ENCODE data around the gene DNAAF3.
"Not testable (repeated sequence)": the region's sequence is repeated elsewhere in the genome, so short reads cannot be mapped to it uniquely, and the experiment has no call there.

Gene DNAAF3

GRCh38 chr19:55158848-55159749, 7.3 kb downstream of the DNAAF3 start:
- ATAC-seq (ENCODE audit: low read depth) (peak; percentile 55), DNase-seq (ENCODE audit: low spot score) (no peak)
- TF ChIP-seq CTCF (IDR thresholded peaks at IDR 0.05; ENCODE audit: poor library complexity, severe bottlenecking), result no peak
- no peaks in the 10 kb centered on the region for H3K27me3 ChIP-seq (ENCODE audit: insufficient read depth, poor library complexity, severe bottlenecking)
- H3K36me3 ChIP-seq (ENCODE audit: low read depth), result no peaks in the 10 kb centered on the region
- H3K27ac ChIP-seq (ENCODE audit: poor library complexity, severe bottlenecking), result peak overlapping the region; percentile 67
- H3K4me1 ChIP-seq (ENCODE audit: insufficient read depth, poor library complexity, severe bottlenecking), result peaks cover 18% of the 10 kb centered on the region
- H3K4me3 ChIP-seq (ENCODE audit: severe bottlenecking), result no peak overlapping the region
- no peaks in the 10 kb centered on the region for H3K9me3 ChIP-seq (ENCODE audit: severe bottlenecking)

GRCh38 chr19:55158423-55158822, 8.0 kb downstream of the DNAAF3 start:
- no peak for TF ChIP-seq CTCF (IDR thresholded peaks at IDR 0.05; ENCODE audit: poor library complexity, severe bottlenecking)
- H3K27me3 ChIP-seq (ENCODE audit: insufficient read depth, poor library complexity, severe bottlenecking), result no peaks in the 10 kb centered on the region

GRCh38 chr19:55157064-55157908, 9.1 kb downstream of the DNAAF3 start, which contains the start of gene TNNI3:
Gene TNNI3 (minus strand): TSS chr19:55157732. CDS start chr19:55157589, 143 bp downstream.
- Histone ChIP-seq H3K4me3 (ENCODE audit: severe bottlenecking) (peak within 1 kb of the TSS; percentile 40), H3K4me1 (ENCODE audit: insufficient read depth, poor library complexity, severe bottlenecking) (peaks cover 18% of the 10 kb centered on the region), H3K27me3 (ENCODE audit: insufficient read depth, poor library complexity, severe bottlenecking) (no peaks in the 10 kb centered on the region), H3K36me3 (ENCODE audit: low read depth) (no peaks in the 10 kb centered on the region), H3K27ac (ENCODE audit: poor library complexity, severe bottlenecking) (peak within 1 kb of the TSS; percentile 67), H3K9me3 (ENCODE audit: severe bottlenecking) (no peaks in the 10 kb centered on the region)
- no peak for TF ChIP-seq CTCF (IDR thresholded peaks at IDR 0.05; ENCODE audit: poor library complexity, severe bottlenecking)
- DNase-seq (ENCODE audit: low spot score) (no peak), ATAC-seq (ENCODE audit: low read depth) (no peak)

More at GRCh38 chr19:55158423-55158822, 8.0 kb downstream of the DNAAF3 start:
- Histone ChIP-seq H3K9me3 (ENCODE audit: severe bottlenecking) (no peaks in the 10 kb centered on the region), H3K4me3 (ENCODE audit: severe bottlenecking) (no peak overlapping the region), H3K27ac (ENCODE audit: poor library complexity, severe bottlenecking) (peak overlapping the region; percentile 67), H3K36me3 (ENCODE audit: low read depth) (no peaks in the 10 kb centered on the region), H3K4me1 (ENCODE audit: insufficient read depth, poor library complexity, severe bottlenecking) (peaks cover 18% of the 10 kb centered on the region)
- ATAC-seq (ENCODE audit: low read depth) (no peak), DNase-seq (ENCODE audit: low spot score) (no peak)

GRCh38 chr19:55156202-55157063, 10.0 kb downstream of the DNAAF3 start:
- peak; percentile 90 for DNase-seq (ENCODE audit: low spot score)
- H3K36me3 ChIP-seq (ENCODE audit: low read depth), result no peaks in the 10 kb centered on the region
- no peaks in the 10 kb centered on the region for H3K9me3 ChIP-seq (ENCODE audit: severe bottlenecking)
- peaks cover 18% of the 10 kb centered on the region for H3K4me1 ChIP-seq (ENCODE audit: insufficient read depth, poor library complexity, severe bottlenecking)
- peak overlapping the region; percentile 31 for H3K27ac ChIP-seq (ENCODE audit: poor library complexity, severe bottlenecking)
- peak; percentile 42 for ATAC-seq (ENCODE audit: low read depth)
- H3K4me3 ChIP-seq (ENCODE audit: severe bottlenecking), result peak overlapping the region; percentile 40
- TF ChIP-seq CTCF (IDR thresholded peaks at IDR 0.05; ENCODE audit: poor library complexity, severe bottlenecking), result no peak
- H3K27me3 ChIP-seq (ENCODE audit: insufficient read depth, poor library complexity, severe bottlenecking), result no peaks in the 10 kb centered on the region

- Histone ChIP-seq H3K4me3 (ENCODE audit: severe bottlenecking) (peak overlapping the region; percentile 40), H3K4me1 (ENCODE audit: insufficient read depth, poor library complexity, severe bottlenecking) (peaks cover 18% of the 10 kb centered on the region), H3K27ac (ENCODE audit: poor library complexity, severe bottlenecking) (peak overlapping the region; percentile 31)
- not testable (repeated sequence) for H3K9me3 ChIP-seq (ENCODE audit: severe bottlenecking); DNase-seq (ENCODE audit: low spot score); ATAC-seq (ENCODE audit: low read depth); H3K36me3 ChIP-seq (ENCODE audit: low read depth); H3K27me3 ChIP-seq (ENCODE audit: insufficient read depth, poor library complexity, severe bottlenecking)
Observed at GRCh38 chr19:55155784-55156183, 10.6 kb downstream of the DNAAF3 start.
